ENCODE results near the gene TKT.

The TKT gene

DNA sequence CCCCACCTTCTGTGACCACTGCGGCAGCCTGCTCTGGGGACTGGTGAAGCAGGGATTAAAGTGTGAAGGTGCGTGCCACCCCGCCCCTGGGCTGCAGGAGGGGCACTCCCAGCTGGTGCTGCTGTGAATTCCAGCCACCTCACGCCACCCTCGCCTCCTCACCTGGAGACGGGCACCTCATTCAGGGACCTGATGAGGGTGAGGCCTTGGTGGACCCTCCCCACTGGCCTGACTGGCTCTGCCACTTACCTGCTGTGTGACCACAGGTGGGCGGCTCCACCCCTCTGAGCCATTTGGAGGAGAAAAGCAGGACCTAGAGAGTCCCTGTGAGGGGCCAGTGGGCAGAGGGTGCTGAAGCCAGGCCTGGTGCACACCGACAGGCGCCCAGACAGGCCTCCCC is 72.3 kb downstream of the TKT start:
- Histone ChIP-seq H3K4me1 (ENCODE audit: control insufficient read depth, insufficient read depth, low read depth, low read length) (no peaks in the 10 kb centered on the region), H3K9me3 (ENCODE audit: control insufficient read depth, low read length) (no peaks in the 10 kb centered on the region), H2BK120ac (ENCODE audit: low read depth, low read length) (no peak overlapping the region), H2BK15ac (ENCODE audit: low read depth, poor library complexity, severe bottlenecking) (no peak overlapping the region), H2BK12ac (ENCODE audit: low read length in 2 of 2) (no peak overlapping the region), H3K27ac (ENCODE audit: low read length, poor library complexity, severe bottlenecking) (no peak overlapping the region), H3K9ac (ENCODE audit: low read length) (no peak overlapping the region), H2BK5ac (ENCODE audit: low read depth, low read length, poor library complexity, severe bottlenecking) (no peak overlapping the region), H4K91ac (ENCODE audit: low read length) (no peak overlapping the region), H4K8ac (ENCODE audit: low read length) (no peak overlapping the region), H3K23ac (ENCODE audit: low read length in 2 of 2) (no peak overlapping the region), H3K4me2 (ENCODE audit: low read length, poor library complexity, severe bottlenecking) (no peak overlapping the region), H3K18ac (ENCODE audit: low read depth in 1 of 2, low read length in 2 of 2) (no peak overlapping the region), H3K79me1 (replicated peaks; ENCODE audit: low read length, poor library complexity, severe bottlenecking) (peaks cover 7% of the 10 kb centered on the region), H3K4me3 (ENCODE audit: insufficient read depth in 1 of 2, low read depth in 1 of 2, low read length in 2 of 2) (no peak overlapping the region), H3K14ac (ENCODE audit: low read length in 2 of 2) (no peak overlapping the region), H2AK5ac (ENCODE audit: low read length, severe bottlenecking) (no peak overlapping the region), H3K36me3 (ENCODE audit: control insufficient read depth in 1 of 2, insufficient read depth in 2 of 2, low read depth in 1 of 2, low read length in 2 of 2) (peaks cover 74 to 79% of the 10 kb centered on the region in 2 experiments), H3K27me3 (ENCODE audit: control insufficient read depth in 1 of 2, insufficient read depth in 1 of 2, low read length in 2 of 2) (no peaks in the 10 kb centered on the region), H3K4ac (ENCODE audit: low read depth in 1 of 2, low read length in 2 of 2) (no peak overlapping the region), H2AFZ (ENCODE audit: low read depth, low read length) (no peak overlapping the region)
- 96% methylated on average over 9 of the region's 9 CpGs for WGBS
- no peak for DNase-seq

DNA sequence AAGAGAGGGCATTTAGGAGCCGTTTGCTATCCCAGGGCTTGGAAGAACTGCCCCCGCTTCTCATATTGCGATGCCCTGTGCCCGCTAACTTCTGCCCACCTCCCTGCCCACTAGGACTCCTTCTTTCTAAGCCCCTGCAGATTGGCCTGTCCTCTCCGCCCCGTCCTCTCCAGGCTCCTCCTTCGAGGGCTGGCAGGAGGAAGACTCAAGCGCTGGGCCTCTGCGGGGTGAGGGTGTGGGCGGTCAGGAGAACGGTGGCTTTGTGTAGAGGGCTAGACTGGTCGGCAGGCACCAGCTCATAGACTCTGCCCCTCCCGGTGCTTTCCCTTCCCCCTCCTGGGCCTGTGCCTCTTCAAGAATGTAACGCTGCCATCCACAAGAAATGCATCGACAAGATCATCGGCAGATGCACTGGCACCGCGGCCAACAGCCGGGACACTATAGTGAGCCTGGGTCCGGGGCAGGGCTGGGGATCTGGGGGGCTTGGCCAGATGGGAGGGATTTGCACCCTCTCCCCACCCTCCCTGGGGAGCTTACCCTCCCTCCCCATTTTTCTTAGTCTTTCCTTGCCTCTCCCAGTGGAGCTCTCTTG is 73.0 kb downstream of the TKT start:
- Histone ChIP-seq H3K4me3 (ENCODE audit: insufficient read depth in 1 of 2, low read depth in 1 of 2, low read length in 2 of 2) (no peak overlapping the region), H4K8ac (ENCODE audit: low read length) (no peak overlapping the region), H3K4ac (ENCODE audit: low read depth in 1 of 2, low read length in 2 of 2) (no peak overlapping the region), H3K14ac (ENCODE audit: low read length in 2 of 2) (no peak overlapping the region), H2BK12ac (ENCODE audit: low read length in 2 of 2) (no peak overlapping the region), H3K4me1 (ENCODE audit: control insufficient read depth, insufficient read depth, low read depth, low read length) (no peaks in the 10 kb centered on the region), H3K9ac (ENCODE audit: low read length) (no peak overlapping the region), H3K79me1 (replicated peaks; ENCODE audit: low read length, poor library complexity, severe bottlenecking) (peaks cover 11% of the 10 kb centered on the region), H2BK15ac (ENCODE audit: low read depth, poor library complexity, severe bottlenecking) (no peak overlapping the region), H3K36me3 (ENCODE audit: control insufficient read depth in 1 of 2, insufficient read depth in 2 of 2, low read depth in 1 of 2, low read length in 2 of 2) (peaks cover 72 to 83% of the 10 kb centered on the region in 2 experiments), H3K23ac (ENCODE audit: low read length in 2 of 2) (no peak overlapping the region), H2AK5ac (ENCODE audit: low read length, severe bottlenecking) (no peak overlapping the region), H3K27ac (ENCODE audit: low read length, poor library complexity, severe bottlenecking) (no peak overlapping the region), H3K27me3 (ENCODE audit: control insufficient read depth in 1 of 2, insufficient read depth in 1 of 2, low read length in 2 of 2) (no peaks in the 10 kb centered on the region), H3K9me3 (ENCODE audit: control insufficient read depth, low read length) (no peaks in the 10 kb centered on the region), H2BK120ac (ENCODE audit: low read depth, low read length) (no peak overlapping the region), H2AFZ (ENCODE audit: low read depth, low read length) (no peak overlapping the region), H3K18ac (ENCODE audit: low read depth in 1 of 2, low read length in 2 of 2) (no peak overlapping the region), H2BK5ac (ENCODE audit: low read depth, low read length, poor library complexity, severe bottlenecking) (no peak overlapping the region), H4K91ac (ENCODE audit: low read length) (no peak overlapping the region), H3K4me2 (ENCODE audit: low read length, poor library complexity, severe bottlenecking) (no peak overlapping the region)
- no peak for DNase-seq
- WGBS: 97% methylated on average over 17 of the region's 20 CpGs

DNA sequence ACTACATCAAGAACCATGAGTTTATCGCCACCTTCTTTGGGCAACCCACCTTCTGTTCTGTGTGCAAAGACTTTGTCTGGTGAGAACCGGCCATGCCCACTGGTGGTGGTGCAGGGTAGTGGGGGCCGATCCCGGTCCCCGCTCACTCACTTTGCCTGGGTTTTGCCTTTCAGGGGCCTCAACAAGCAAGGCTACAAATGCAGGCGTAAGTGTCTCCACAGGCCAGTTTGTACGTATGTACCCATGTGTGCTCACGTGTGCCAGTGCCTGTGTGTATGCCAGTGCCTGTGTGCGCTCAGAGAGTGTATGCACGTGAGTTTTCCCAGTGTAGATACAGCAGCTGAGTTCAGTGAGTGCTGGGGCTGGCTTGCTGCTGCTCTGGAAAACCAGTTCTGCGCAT is 74.3 kb downstream of the TKT start:
- H4K8ac ChIP-seq (ENCODE audit: low read length): no peak overlapping the region
- no peak for DNase-seq
- H4K91ac ChIP-seq (ENCODE audit: low read length): no peak overlapping the region
- H3K4me3 ChIP-seq (ENCODE audit: insufficient read depth in 1 of 2, low read depth in 1 of 2, low read length in 2 of 2): no peak overlapping the region
- no peaks in the 10 kb centered on the region for H3K4me1 ChIP-seq (ENCODE audit: control insufficient read depth, insufficient read depth, low read depth, low read length)
- H3K36me3 ChIP-seq (ENCODE audit: control insufficient read depth in 1 of 2, insufficient read depth in 2 of 2, low read depth in 1 of 2, low read length in 2 of 2): peaks cover 61 to 74% of the 10 kb centered on the region in 2 experiments
- H3K14ac ChIP-seq (ENCODE audit: low read length in 2 of 2): no peak overlapping the region
- no peak overlapping the region for H3K18ac ChIP-seq (ENCODE audit: low read depth in 1 of 2, low read length in 2 of 2)
- no peak overlapping the region for H2AFZ ChIP-seq (ENCODE audit: low read depth, low read length)
- no peak overlapping the region for H2BK12ac ChIP-seq (ENCODE audit: low read length in 2 of 2)
- no peaks in the 10 kb centered on the region for H3K27me3 ChIP-seq (ENCODE audit: control insufficient read depth in 1 of 2, insufficient read depth in 1 of 2, low read length in 2 of 2)
- H2BK120ac ChIP-seq (ENCODE audit: low read depth, low read length): no peak overlapping the region
- H2BK15ac ChIP-seq (ENCODE audit: low read depth, poor library complexity, severe bottlenecking): no peak overlapping the region
- H3K4ac ChIP-seq (ENCODE audit: low read depth in 1 of 2, low read length in 2 of 2): no peak overlapping the region
- no peak overlapping the region for H2BK5ac ChIP-seq (ENCODE audit: low read depth, low read length, poor library complexity, severe bottlenecking)
- over 99% methylated on average over 11 of the region's 11 CpGs for WGBS
- no peak overlapping the region for H3K4me2 ChIP-seq (ENCODE audit: low read length, poor library complexity, severe bottlenecking)
- H3K79me1 ChIP-seq (replicated peaks; ENCODE audit: low read length, poor library complexity, severe bottlenecking): peaks cover 20% of the 10 kb centered on the region
- H3K27ac ChIP-seq (ENCODE audit: low read length, poor library complexity, severe bottlenecking): no peak overlapping the region
- H3K9me3 ChIP-seq (ENCODE audit: control insufficient read depth, low read length): no peaks in the 10 kb centered on the region
- no peak overlapping the region for H3K23ac ChIP-seq (ENCODE audit: low read length in 2 of 2)
- no peak overlapping the region for H2AK5ac ChIP-seq (ENCODE audit: low read length, severe bottlenecking)
- no peak overlapping the region for H3K9ac ChIP-seq (ENCODE audit: low read length)

DNA sequence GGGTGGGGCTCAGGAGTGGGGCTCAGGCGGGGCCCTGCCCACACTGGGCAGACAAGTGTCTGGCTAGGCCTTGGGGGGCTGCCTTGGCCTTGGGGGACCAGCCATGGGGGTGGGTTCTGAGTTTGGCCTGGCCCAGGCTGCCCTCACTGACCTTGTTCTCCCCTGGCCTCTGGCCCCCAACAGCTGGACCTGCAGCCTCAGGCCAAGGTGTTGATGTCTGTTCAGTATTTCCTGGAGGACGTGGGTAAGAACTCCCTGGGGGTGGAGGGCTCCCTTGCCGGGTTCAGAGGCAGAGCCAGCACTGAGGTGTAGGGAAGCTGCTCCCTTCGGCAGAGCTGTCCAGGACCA is 74.8 kb downstream of the TKT start:
- no peaks in the 10 kb centered on the region for H3K27me3 ChIP-seq (ENCODE audit: control insufficient read depth in 1 of 2, insufficient read depth in 1 of 2, low read length in 2 of 2)
- no peak overlapping the region for H3K23ac ChIP-seq (ENCODE audit: low read length in 2 of 2)
- peaks cover 56 to 73% of the 10 kb centered on the region in 2 experiments for H3K36me3 ChIP-seq (ENCODE audit: control insufficient read depth in 1 of 2, insufficient read depth in 2 of 2, low read depth in 1 of 2, low read length in 2 of 2)
- H2BK15ac ChIP-seq (ENCODE audit: low read depth, poor library complexity, severe bottlenecking): no peak overlapping the region
- no peak for DNase-seq
- 97% methylated on average over 4 of the region's 4 CpGs for WGBS
- H3K27ac ChIP-seq (ENCODE audit: low read length, poor library complexity, severe bottlenecking): no peak overlapping the region
- H3K9ac ChIP-seq (ENCODE audit: low read length): no peak overlapping the region
- no peak overlapping the region for H2BK120ac ChIP-seq (ENCODE audit: low read depth, low read length)
- no peak overlapping the region for H4K8ac ChIP-seq (ENCODE audit: low read length)
- H2BK12ac ChIP-seq (ENCODE audit: low read length in 2 of 2): no peak overlapping the region
- no peak overlapping the region for H3K4me3 ChIP-seq (ENCODE audit: insufficient read depth in 1 of 2, low read depth in 1 of 2, low read length in 2 of 2)
- H3K4me1 ChIP-seq (ENCODE audit: control insufficient read depth, insufficient read depth, low read depth, low read length): peaks cover 5% of the 10 kb centered on the region
- no peak overlapping the region for H4K91ac ChIP-seq (ENCODE audit: low read length)
- H3K18ac ChIP-seq (ENCODE audit: low read depth in 1 of 2, low read length in 2 of 2): no peak overlapping the region
- no peak overlapping the region for H3K4me2 ChIP-seq (ENCODE audit: low read length, poor library complexity, severe bottlenecking)
- peaks cover 24% of the 10 kb centered on the region for H3K79me1 ChIP-seq (replicated peaks; ENCODE audit: low read length, poor library complexity, severe bottlenecking)
- H2BK5ac ChIP-seq (ENCODE audit: low read depth, low read length, poor library complexity, severe bottlenecking): no peak overlapping the region
- no peak overlapping the region for H3K14ac ChIP-seq (ENCODE audit: low read length in 2 of 2)
- no peak overlapping the region for H3K4ac ChIP-seq (ENCODE audit: low read depth in 1 of 2, low read length in 2 of 2)
- no peak overlapping the region for H2AFZ ChIP-seq (ENCODE audit: low read depth, low read length)
- H2AK5ac ChIP-seq (ENCODE audit: low read length, severe bottlenecking): no peak overlapping the region
- H3K9me3 ChIP-seq (ENCODE audit: control insufficient read depth, low read length): no peaks in the 10 kb centered on the region
